Hepatocyte (in vitro differentiated cells): ENCODE data around the gene DSG1. TPM values are rescaled to one million over a fixed set of nuclear protein-coding genes. Genes with fewer than 3 reads are reported as not detected.

Experiments
- DNase-seq: peaks from one replicate; pipeline ENCODE4 v3.0.0-alpha.2; 2016; ENCODE audit warnings: low spot score
- H2AFZ ChIP-seq: fragments of 200-600 bp; sonication (generic); 2 replicates; pipeline ENCODE4 v1.6.0; 2016; ENCODE audit warnings: antibody characterized with exemption, mild to moderate bottlenecking
- H3K27ac ChIP-seq: fragments of 200-600 bp; sonication (generic); 2 replicates; pipeline ENCODE4 v1.5.1; 2016; ENCODE audit warnings: mild to moderate bottlenecking
- H3K27me3 ChIP-seq: fragments of 200-600 bp; sonication (generic); 2 replicates; pipeline ENCODE4 v1.6.1; 2016
- H3K36me3 ChIP-seq: fragments of 200-600 bp; sonication (generic); replicated peaks from 2 replicates; pipeline ENCODE4 v1.5.1; 2016; ENCODE audit warnings: low read depth; ENCODE audit not compliant: insufficient read depth
- H3K4me1 ChIP-seq: fragments of 200-600 bp; sonication (generic); 2 replicates; pipeline ENCODE4 v1.5.1; 2016; ENCODE audit warnings: mild to moderate bottlenecking, moderate library complexity; ENCODE audit not compliant: insufficient read depth
- H3K4me2 ChIP-seq: fragments of 200-600 bp; sonication (generic); 2 replicates; pipeline ENCODE4 v1.6.0; 2016
- H3K4me3 ChIP-seq: fragments of 200-600 bp; sonication (generic); 2 replicates; pipeline ENCODE4 v1.5.1; 2016; ENCODE audit warnings: mild to moderate bottlenecking
- H3K79me2 ChIP-seq: fragments of 200-600 bp; sonication (generic); 2 replicates; pipeline ENCODE4 v1.6.0; 2017; ENCODE audit warnings: mild to moderate bottlenecking
- H3K9me2 ChIP-seq: fragments of 200-600 bp; sonication (generic); replicated peaks from 2 replicates; pipeline ENCODE4 v1.6.0; 2017; ENCODE audit warnings: mild to moderate bottlenecking; ENCODE audit not compliant: insufficient read depth
- H3K9me3 ChIP-seq: fragments of 200-600 bp; sonication (generic); 2 replicates; pipeline ENCODE4 v1.5.1; 2016; ENCODE audit warnings: low read depth, mild to moderate bottlenecking
- H4K20me1 ChIP-seq: fragments of 200-600 bp; sonication (generic); 2 replicates; pipeline ENCODE4 v1.6.0; 2016; ENCODE audit warnings: mild to moderate bottlenecking; ENCODE audit not compliant: insufficient read depth, poor library complexity, severe bottlenecking
- EZH2 ChIP-seq: fragments of 200-600 bp; sonication (generic); IDR thresholded peaks from 2 replicates; pipeline ENCODE4 v1.6.1; 2016; ENCODE audit warnings: antibody characterized with exemption, mild to moderate bottlenecking, borderline replicate concordance
- EZH2phosphoT487 ChIP-seq: fragments of 200-600 bp; sonication (generic); IDR thresholded peaks from one replicate; pipeline ENCODE4 v1.6.1; 2018; ENCODE audit warnings: antibody characterized with exemption, mild to moderate bottlenecking, low read depth, moderate library complexity; ENCODE audit not compliant: unreplicated experiment, severe bottlenecking
- WGBS: methylation state at CpG from one replicate; pipeline ENCODE4 v1.1.6; 2016; ENCODE audit warnings: low lambda C conversion rate; ENCODE audit errors: missing lambda C conversion rate; 5-methylcytosine and 5-hydroxymethylcytosine counted together
- polyA plus RNA-seq: library from polyadenylated mRNA; unstranded; fragments of >200 nt; fragmentation: Nextera tagmentation; extraction: Ambion mirVana; gene quantifications from 2 replicates; pipeline ENCODE4 v1.2.1, GENCODE V29; 2016
- total RNA-seq: library from RNA; depleted of rRNA; stranded (reverse); fragments of >200 nt; gene quantifications from 2 replicates; pipeline ENCODE4 v1.2.3, GENCODE V29; 2014
- TF ChIP-seq, protein P1 (sequence below): fragments of 200-600 bp; sonication (generic); IDR thresholded peaks from 2 replicates; pipeline ENCODE4 v1.5.1; 2016; ENCODE audit warnings: antibody characterized with exemption, mild to moderate bottlenecking; ENCODE audit not compliant: poor library complexity

DSG1 gene
- total and polyA plus RNA-seq, 2 experiments from 2014 or later, result 0.65 to 0.70 TPM

DNA sequence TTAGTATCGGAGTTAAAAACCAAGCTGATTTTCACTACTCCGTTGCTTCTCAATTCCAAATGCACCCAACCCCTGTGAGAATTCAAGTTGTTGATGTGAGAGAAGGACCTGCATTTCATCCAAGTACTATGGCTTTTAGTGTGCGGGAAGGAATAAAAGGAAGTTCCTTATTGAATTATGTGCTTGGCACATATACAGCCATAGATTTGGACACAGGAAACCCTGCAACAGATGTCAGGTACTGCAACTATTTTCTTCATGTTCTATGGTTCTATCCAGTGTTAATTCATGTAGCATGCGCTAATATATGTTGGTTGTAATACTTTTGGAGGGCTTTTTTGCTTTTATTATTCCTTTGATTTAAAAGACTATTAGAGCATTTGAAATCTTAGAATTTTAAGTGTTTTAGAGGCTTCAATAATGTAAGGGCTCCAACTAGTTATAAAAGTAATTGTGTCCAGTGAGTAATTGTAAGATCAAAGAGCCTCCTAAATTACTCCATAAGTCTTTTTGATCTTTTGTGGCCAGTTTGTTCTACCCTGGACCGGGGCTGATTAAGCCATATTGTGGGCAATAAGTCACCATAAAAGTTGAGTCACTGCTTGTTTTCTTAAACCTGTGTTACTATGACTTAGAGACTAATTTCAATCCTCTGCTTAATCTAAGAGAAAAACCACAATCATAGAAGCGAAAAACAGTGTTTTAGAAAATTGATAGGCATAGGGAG, 81.5 kb downstream of the DSG1 start:
- TF ChIP-seq, protein P1, sequence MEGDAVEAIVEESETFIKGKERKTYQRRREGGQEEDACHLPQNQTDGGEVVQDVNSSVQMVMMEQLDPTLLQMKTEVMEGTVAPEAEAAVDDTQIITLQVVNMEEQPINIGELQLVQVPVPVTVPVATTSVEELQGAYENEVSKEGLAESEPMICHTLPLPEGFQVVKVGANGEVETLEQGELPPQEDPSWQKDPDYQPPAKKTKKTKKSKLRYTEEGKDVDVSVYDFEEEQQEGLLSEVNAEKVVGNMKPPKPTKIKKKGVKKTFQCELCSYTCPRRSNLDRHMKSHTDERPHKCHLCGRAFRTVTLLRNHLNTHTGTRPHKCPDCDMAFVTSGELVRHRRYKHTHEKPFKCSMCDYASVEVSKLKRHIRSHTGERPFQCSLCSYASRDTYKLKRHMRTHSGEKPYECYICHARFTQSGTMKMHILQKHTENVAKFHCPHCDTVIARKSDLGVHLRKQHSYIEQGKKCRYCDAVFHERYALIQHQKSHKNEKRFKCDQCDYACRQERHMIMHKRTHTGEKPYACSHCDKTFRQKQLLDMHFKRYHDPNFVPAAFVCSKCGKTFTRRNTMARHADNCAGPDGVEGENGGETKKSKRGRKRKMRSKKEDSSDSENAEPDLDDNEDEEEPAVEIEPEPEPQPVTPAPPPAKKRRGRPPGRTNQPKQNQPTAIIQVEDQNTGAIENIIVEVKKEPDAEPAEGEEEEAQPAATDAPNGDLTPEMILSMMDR, result no peak
- TF ChIP-seq EZH2, result no peak
- no peak for TF ChIP-seq EZH2phosphoT487
- DNase-seq, result peak; percentile 49
- Histone ChIP-seq H3K4me1 (peaks cover 38% of the 10 kb centered on the region), H3K36me3 (no peaks in the 10 kb centered on the region), H3K9me2 (no peaks in the 10 kb centered on the region), H4K20me1 (no peaks in the 10 kb centered on the region), H3K9me3 (no peaks in the 10 kb centered on the region), H2AFZ (peak overlapping the region; percentile 18), H3K27ac (peak overlapping the region; percentile 75), H3K79me2 (no peaks in the 10 kb centered on the region), H3K4me3 (no peak overlapping the region), H3K4me2 (peak overlapping the region; percentile 53), H3K27me3 (no peaks in the 10 kb centered on the region)
- WGBS, result 39% methylated on average over 6 of the region's 6 CpGs

DNA sequence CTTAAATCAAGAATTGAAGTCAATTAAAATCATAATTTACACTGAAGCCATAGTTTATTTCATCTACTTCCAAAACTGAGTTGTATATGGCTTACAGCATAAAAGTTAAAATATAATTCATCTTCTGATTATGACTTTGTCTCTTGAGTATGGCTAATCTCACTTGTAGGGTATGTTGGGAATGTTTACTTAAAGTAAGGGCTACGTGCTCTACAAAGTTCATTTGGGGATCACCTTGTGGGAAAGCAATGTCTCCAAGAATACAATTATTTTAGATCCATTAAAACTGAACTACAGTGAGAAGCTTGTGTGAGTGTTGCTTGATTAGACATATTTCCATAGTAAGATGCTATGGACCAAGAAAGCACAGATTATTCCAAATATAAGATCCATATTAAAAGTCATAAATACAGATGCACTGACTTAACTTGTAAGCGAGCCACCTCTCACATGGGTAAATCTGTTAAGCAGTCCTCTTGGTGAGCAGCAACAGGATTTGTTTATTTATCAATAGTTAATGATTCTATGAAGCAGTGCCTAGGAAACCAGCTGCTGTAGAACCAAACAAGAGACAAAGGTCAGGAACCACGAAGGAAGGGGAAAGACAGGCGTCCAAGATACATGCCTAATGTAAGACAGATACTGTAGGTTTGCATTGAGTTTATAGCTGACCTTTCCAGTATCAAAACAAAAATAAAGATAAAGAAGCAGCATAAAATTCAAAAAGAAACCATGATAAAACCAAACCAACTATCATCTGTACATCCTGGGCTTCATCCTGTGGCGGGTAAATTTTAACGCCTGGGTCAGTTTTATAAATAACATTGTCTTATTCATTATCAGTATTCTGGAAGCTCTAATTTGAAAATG, 83.4 kb downstream of the DSG1 start:
- DNase-seq, result peak; percentile 36
- Histone ChIP-seq H3K9me2 (no peaks in the 10 kb centered on the region), H3K27me3 (no peaks in the 10 kb centered on the region), H2AFZ (no peak overlapping the region), H3K27ac (peak overlapping the region; percentile 75), H3K36me3 (no peaks in the 10 kb centered on the region), H4K20me1 (no peaks in the 10 kb centered on the region), H3K9me3 (no peaks in the 10 kb centered on the region), H3K4me3 (no peak overlapping the region), H3K79me2 (no peaks in the 10 kb centered on the region), H3K4me2 (peak overlapping the region; percentile 52), H3K4me1 (peaks cover 38% of the 10 kb centered on the region)
- TF ChIP-seq EZH2 (no peak), EZH2phosphoT487 (no peak)
- TF ChIP-seq, protein P1, result no peak
- 45% methylated on average over 6 of the region's 6 CpGs for WGBS

DNA sequence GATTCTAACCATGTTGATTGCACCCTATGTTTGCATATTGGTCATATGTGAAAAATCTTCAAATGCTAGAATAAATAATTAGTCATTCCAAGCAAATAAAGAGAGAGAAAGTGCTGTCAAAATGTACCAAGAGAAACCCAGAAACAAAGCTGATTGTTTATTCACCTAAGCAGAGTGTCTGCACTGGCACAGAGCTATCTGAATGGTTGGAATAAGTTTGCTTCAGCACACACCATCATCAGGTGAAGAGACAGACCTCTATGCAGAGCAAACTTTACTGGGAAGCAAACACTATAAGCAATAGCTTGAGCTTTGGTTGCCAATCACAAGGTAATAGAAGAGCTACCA, 84.0 kb downstream of the DSG1 start:
- no peak for DNase-seq
- TF ChIP-seq EZH2, result no peak
- peak; percentile 57 for TF ChIP-seq EZH2phosphoT487
- TF ChIP-seq, protein P1, result no peak
- H3K36me3 ChIP-seq, result no peaks in the 10 kb centered on the region
- H2AFZ ChIP-seq, result no peak overlapping the region
- no peaks in the 10 kb centered on the region for H3K9me3 ChIP-seq
- H3K4me1 ChIP-seq, result peaks cover 32% of the 10 kb centered on the region
- peak overlapping the region; percentile 51 for H3K27ac ChIP-seq
- H3K27me3 ChIP-seq, result no peaks in the 10 kb centered on the region
- H3K4me2 ChIP-seq, result peak overlapping the region; percentile 52
- no peaks in the 10 kb centered on the region for H3K9me2 ChIP-seq
- H3K4me3 ChIP-seq, result no peak overlapping the region
- H4K20me1 ChIP-seq, result no peaks in the 10 kb centered on the region
- H3K79me2 ChIP-seq, result no peaks in the 10 kb centered on the region
